HEK293 (cell line): ENCODE measurements around the gene RBM20.

ENCODE experiments used
- CTCF ChIA-PET: fragments of 350-600 bp; formaldehyde crosslinking; extraction: SDS; loops from one replicate; lab custom pipeline; 2021; ENCODE audit warnings: antibody characterized with exemption; lab: Yijun Ruan, JAX
- POLR2A ChIA-PET: fragments of 300-600 bp; formaldehyde crosslinking; extraction: SDS; loops from one replicate; lab custom pipeline; 2020; ENCODE audit warnings: antibody characterized with exemption, inconsistent platforms; lab: Yijun Ruan, JAX
- H3K27ac ChIP-seq: fragments of 200-500 bp; sonication (Bioruptor generic); 2 replicates; pipeline ENCODE4 v1.5.1; 2014; ENCODE audit warnings: low read depth, low read length, control low read depth, inconsistent platforms; ENCODE audit errors: extremely low read depth
- H3K36me3 ChIP-seq, 2 experiments: fragments of 200-500 bp in 1 of 2; sonication (Bioruptor generic) in 1 of 2; 1 replicate in 1 of 2; 2 replicates in 1 of 2; pipeline ENCODE4 v1.5.1; 2014 to 2017; ENCODE audit warnings: inconsistent platforms in 2 of 2, low read length in 2 of 2; ENCODE audit not compliant: control insufficient read depth in 2 of 2, insufficient read depth in 1 of 2
- H3K4me1 ChIP-seq: fragments of 200-500 bp; sonication (Bioruptor generic); 2 replicates; pipeline ENCODE4 v1.5.1; 2014; ENCODE audit warnings: mild to moderate bottlenecking, low read length, inconsistent platforms; ENCODE audit not compliant: control insufficient read depth, insufficient read depth
- H3K4me3 ChIP-seq: 2 replicates; pipeline ENCODE4 v1.5.1; 2011; ENCODE audit warnings: low read depth, mild to moderate bottlenecking, control low read depth, low read length, moderate library complexity
- H3K9me3 ChIP-seq: fragments of 200-500 bp; sonication (Bioruptor generic); 2 replicates; pipeline ENCODE4 v1.5.1; 2014; ENCODE audit warnings: low read depth, low read length, inconsistent platforms; ENCODE audit not compliant: control insufficient read depth, insufficient read depth
- CTCF ChIP-seq: fragments of 450-650 bp; formaldehyde crosslinking; IDR thresholded peaks from 2 replicates; pipeline ENCODE4 v1.5.1; 2016; ENCODE audit warnings: missing biosample characterization, missing genetic modification characterization
- EGR2 ChIP-seq: fragments of 450-650 bp; formaldehyde crosslinking; IDR thresholded peaks from 2 replicates; pipeline ENCODE4 v1.5.1; 2016; ENCODE audit warnings: low read depth, missing biosample characterization, missing genetic modification characterization
- FEZF1 ChIP-seq: fragments of 450-650 bp; formaldehyde crosslinking; IDR thresholded peaks from 2 replicates; pipeline ENCODE4 v1.5.1; 2016; ENCODE audit warnings: missing biosample characterization, missing genetic modification characterization
- OVOL3 ChIP-seq: fragments of 450-650 bp; formaldehyde crosslinking; IDR thresholded peaks from 2 replicates; pipeline ENCODE4 v1.5.1; 2016; ENCODE audit warnings: missing biosample characterization, missing genetic modification characterization
- PRDM1 ChIP-seq: fragments of 450-650 bp; formaldehyde crosslinking; IDR thresholded peaks from 2 replicates; pipeline ENCODE4; 2016; ENCODE audit warnings: missing biosample characterization, missing genetic modification characterization
- PRDM10 ChIP-seq: fragments of 450-650 bp; formaldehyde crosslinking; IDR thresholded peaks from 2 replicates; pipeline ENCODE4 v1.5.1; 2016; ENCODE audit warnings: missing biosample characterization, missing genetic modification characterization
- SCRT2 ChIP-seq: fragments of 450-650 bp; formaldehyde crosslinking; IDR thresholded peaks from 2 replicates; pipeline ENCODE4 v1.5.1; 2016; ENCODE audit warnings: missing biosample characterization, missing genetic modification characterization
- ZBTB21 ChIP-seq: fragments of 450-650 bp; formaldehyde crosslinking; IDR thresholded peaks from 2 replicates; pipeline ENCODE4 v1.5.1; 2017; ENCODE audit warnings: missing biosample characterization, missing genetic modification characterization
- ZFHX2 ChIP-seq: fragments of 450-650 bp; formaldehyde crosslinking; conservative IDR thresholded peaks from 2 replicates; pipeline ENCODE4 v1.5.1; 2016; ENCODE audit warnings: missing biosample characterization, missing genetic modification characterization
- ZIC2 ChIP-seq: fragments of 450-650 bp; formaldehyde crosslinking; IDR thresholded peaks from 2 replicates; pipeline ENCODE4 v1.5.1; 2016; ENCODE audit warnings: missing biosample characterization, missing genetic modification characterization
- ZNF133 ChIP-seq: fragments of 450-650 bp; formaldehyde crosslinking; IDR thresholded peaks from 2 replicates; pipeline ENCODE4 v1.5.1; 2016; ENCODE audit warnings: missing biosample characterization, missing genetic modification characterization
- ZNF140 ChIP-seq: fragments of 450-650 bp; formaldehyde crosslinking; IDR thresholded peaks from 2 replicates; pipeline ENCODE4 v1.5.1; 2016; ENCODE audit warnings: missing biosample characterization, missing genetic modification characterization
- ZNF19 ChIP-seq: fragments of 450-650 bp; formaldehyde crosslinking; IDR thresholded peaks from 2 replicates; pipeline ENCODE4; 2016; ENCODE audit warnings: missing biosample characterization, missing genetic modification characterization, low read depth
- ZNF341 ChIP-seq: fragments of 450-650 bp; formaldehyde crosslinking; IDR thresholded peaks from 2 replicates; pipeline ENCODE4; 2016; ENCODE audit warnings: low read depth, missing biosample characterization, missing genetic modification characterization
- ZNF394 ChIP-seq: fragments of 450-650 bp; formaldehyde crosslinking; IDR thresholded peaks from 2 replicates; pipeline ENCODE4 v1.5.1; 2016; ENCODE audit warnings: missing biosample characterization, missing genetic modification characterization, mild to moderate bottlenecking, moderate library complexity, borderline replicate concordance
- ZNF548 ChIP-seq: fragments of 450-650 bp; formaldehyde crosslinking; IDR thresholded peaks from 2 replicates; pipeline ENCODE4 v1.5.1; 2016; ENCODE audit warnings: missing biosample characterization, missing genetic modification characterization
- ZNF571 ChIP-seq: fragments of 450-650 bp; formaldehyde crosslinking; IDR thresholded peaks from 2 replicates; pipeline ENCODE4 v1.5.0; 2017; ENCODE audit warnings: missing biosample characterization, missing genetic modification characterization
- ZNF624 ChIP-seq: fragments of 450-650 bp; formaldehyde crosslinking; IDR thresholded peaks from 2 replicates; pipeline ENCODE4 v1.5.1; 2017; ENCODE audit warnings: missing biosample characterization, missing genetic modification characterization
- ZSCAN16 ChIP-seq: fragments of 450-650 bp; formaldehyde crosslinking; IDR thresholded peaks from 2 replicates; pipeline ENCODE4 v1.5.1; 2016; ENCODE audit warnings: missing biosample characterization, missing genetic modification characterization
- ZSCAN4 ChIP-seq: fragments of 450-650 bp; formaldehyde crosslinking; IDR thresholded peaks from 2 replicates; pipeline ENCODE4 v1.5.1; 2017; ENCODE audit warnings: missing biosample characterization, missing genetic modification characterization

RBM20 gene

GRCh38 chr10:110672580-110672919, 28.4 kb downstream of the RBM20 start:
- TF ChIP-seq ZFHX2 (tag by site-specific recombination) (0 out of 2 replicates have a peak, but pooled peaks have one; percentile 9), ZSCAN4 (tag by site-specific recombination) (no peak)
- H3K9me3 ChIP-seq, result no peaks in the 10 kb centered on the region
- H3K36me3 ChIP-seq, result no peaks in the 10 kb centered on the region
- H3K27ac ChIP-seq, result peak overlapping the region; percentile 32; the same call in 1 of the 2 replicates
- H3K4me1 ChIP-seq, result peaks cover 19% of the 10 kb centered on the region
- ChIA-PET CTCF (interaction anchor here (0.6 to 5.5 kb wide), 22 partner anchors 8 to 1685 kb away, joined by 3 to 30 read pairs (median 6); partner anchors contain the start of gene RBM20), POLR2A (interaction anchor here (0.5 to 1.9 kb wide), 3 partner anchors 23 to 55 kb away, joined by 3 to 4 read pairs (median 4); partner anchors contain the start of gene RBM20)
- H3K4me3 ChIP-seq, result peak overlapping the region; percentile 63

- Histone ChIP-seq H3K4me1 (peaks cover 5% of the 10 kb centered on the region; the same call in 1 of the 2 replicates), H3K36me3 (no peaks in the 10 kb centered on the region), H3K9me3 (no peaks in the 10 kb centered on the region), H3K4me3 (no peak overlapping the region), H3K27ac (no peak overlapping the region)
- TF ChIP-seq FEZF1 (tag by site-specific recombination), result no peak
- peak; percentile 80 for TF ChIP-seq ZNF133 (tag by site-specific recombination)
- TF ChIP-seq ZNF341 (tag by site-specific recombination), result no peak
- CTCF ChIA-PET, result interaction anchor here (1.2 to 2.4 kb wide), 3 partner anchors 12 to 65 kb away, joined by 3 to 10 read pairs (median 5); no protein-coding TSS in a partner anchor
- POLR2A ChIA-PET, result no interaction called here
Measured at GRCh38 chr10:110676016-110676415, 31.9 kb downstream of the RBM20 start.

- no peak overlapping the region for H3K4me3 ChIP-seq
- CTCF ChIA-PET, result interaction anchor here (0.9 to 4.8 kb wide), 12 partner anchors 8 to 71 kb away, joined by 3 to 43 read pairs (median 8); no protein-coding TSS in a partner anchor
- no peak overlapping the region for H3K27ac ChIP-seq
- POLR2A ChIA-PET, result no interaction called here
- H3K36me3 ChIP-seq, result no peaks in the 10 kb centered on the region
- no peaks in the 10 kb centered on the region for H3K4me1 ChIP-seq
- H3K9me3 ChIP-seq, result no peaks in the 10 kb centered on the region
- TF ChIP-seq ZBTB21 (tag by site-specific recombination), result no peak
- TF ChIP-seq ZNF624 (tag by site-specific recombination), result no peak
- TF ChIP-seq ZSCAN16, result no peak
- no peak for TF ChIP-seq ZNF394 (tag by site-specific recombination)
- TF ChIP-seq ZNF140 (tag by site-specific recombination), result no peak
- TF ChIP-seq ZFHX2 (tag by site-specific recombination), result peak; percentile 90
- TF ChIP-seq ZSCAN4 (tag by site-specific recombination), result no peak
- peak; percentile 87 for TF ChIP-seq SCRT2
- no peak for TF ChIP-seq ZNF571 (tag by site-specific recombination)
- TF ChIP-seq ZIC2, result no peak
- TF ChIP-seq ZNF19 (tag by site-specific recombination), result no peak
- no peak for TF ChIP-seq ZNF548 (tag by site-specific recombination)
- no peak for TF ChIP-seq PRDM10
- no peak for TF ChIP-seq PRDM1 (tag by site-specific recombination)
- TF ChIP-seq OVOL3 (tag by site-specific recombination), result no peak
- TF ChIP-seq CTCF, result no peak
- peak; percentile 94 for TF ChIP-seq EGR2 (tag by site-specific recombination)
Measured at GRCh38 chr10:110679486-110680272, 35.5 kb downstream of the RBM20 start.
